ENCODE results near the gene TMTC1. TPM values are rescaled to one million over a fixed set of nuclear protein-coding genes. Genes with fewer than 3 reads are reported as not detected.

TMTC1 gene
- total RNA-seq, 1 experiment from 2014 or later, result not detected

- no peak for TF ChIP-seq CTCF (IDR thresholded peaks at IDR 0.05; ENCODE audit: insufficient read depth in 1 of 2, low read depth in 1 of 2, low read length in 1 of 2, severe bottlenecking in 1 of 2, unreplicated experiment in 1 of 2)
- intact Hi-C loops (cut with micrococcal nuclease; ENCODE audit: unreplicated experiment), result no loop called here
- Histone ChIP-seq H3K4me3 (ENCODE audit: low read depth, low read length) (no peak overlapping the region), H3K36me3 (ENCODE audit: control insufficient read depth, insufficient read depth, low read length) (no peaks in the 10 kb centered on the region), H3K9me3 (no peaks in the 10 kb centered on the region), H3K4me1 (no peaks in the 10 kb centered on the region), H3K27me3 (replicated peaks; ENCODE audit: control insufficient read depth, insufficient read depth, low read length) (no peaks in the 10 kb centered on the region)
- peaks cover 15% of the 10 kb centered on the region for H3K27me3 Mint-ChIP-seq (ENCODE audit: insufficient read depth, unreplicated experiment)
- H3K27ac Mint-ChIP-seq (ENCODE audit: unreplicated experiment), result no peak overlapping the region
- ChIA-PET POLR2A (no interaction called here), CTCF (no interaction called here)
- no peak for DNase-seq
- no peaks in the 10 kb centered on the region for H3K36me3 Mint-ChIP-seq (ENCODE audit: insufficient read depth, unreplicated experiment)
- no peaks in the 10 kb centered on the region for H3K4me1 Mint-ChIP-seq (ENCODE audit: low read depth, unreplicated experiment)
- no TSS peak for BruUV-seq (replicated peaks)
- H3K9me3 Mint-ChIP-seq (ENCODE audit: unreplicated experiment), result no peaks in the 10 kb centered on the region
- H3K4me3 Mint-ChIP-seq (ENCODE audit: unreplicated experiment), result no peak overlapping the region
These were observed 175.2 kb downstream of the TMTC1 start for GRCh38 chr12:29608581-29608980.

DNA sequence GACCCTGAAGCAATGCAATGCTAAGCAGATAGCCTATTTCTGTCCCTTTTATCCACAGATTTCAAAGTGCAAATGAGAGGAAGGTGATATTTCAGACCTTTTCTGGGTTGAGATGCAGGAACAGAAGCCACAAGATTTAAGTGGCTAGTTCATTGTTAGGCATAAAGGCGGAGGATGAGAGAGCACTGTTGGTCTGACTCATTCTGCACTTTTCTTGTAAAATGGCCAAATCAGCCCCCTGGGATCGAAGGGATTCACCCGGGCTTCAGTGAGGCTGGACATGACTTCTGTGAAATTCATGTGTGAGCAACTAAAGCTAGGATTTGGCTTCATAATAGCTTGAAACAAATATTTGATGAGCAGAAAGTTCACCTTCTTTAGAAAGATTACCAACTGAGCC, 184.4 kb downstream of the TMTC1 start:
- intact Hi-C loops (cut with micrococcal nuclease; ENCODE audit: unreplicated experiment), result no loop called here
- Mint-ChIP-seq H3K27me3 (ENCODE audit: insufficient read depth, unreplicated experiment) (peaks cover 15% of the 10 kb centered on the region), H3K9me3 (ENCODE audit: unreplicated experiment) (no peaks in the 10 kb centered on the region), H3K27ac (ENCODE audit: unreplicated experiment) (no peak overlapping the region), H3K36me3 (ENCODE audit: insufficient read depth, unreplicated experiment) (no peaks in the 10 kb centered on the region), H3K4me1 (ENCODE audit: low read depth, unreplicated experiment) (no peaks in the 10 kb centered on the region), H3K4me3 (ENCODE audit: unreplicated experiment) (no peak overlapping the region)
- no peak for DNase-seq
- ChIA-PET CTCF (no interaction called here), POLR2A (no interaction called here)
- H3K4me3 ChIP-seq (ENCODE audit: low read depth, low read length), result no peak overlapping the region
- no peak for TF ChIP-seq CTCF (IDR thresholded peaks at IDR 0.05; ENCODE audit: insufficient read depth in 1 of 2, low read depth in 1 of 2, low read length in 1 of 2, severe bottlenecking in 1 of 2, unreplicated experiment in 1 of 2)
- H3K4me1 ChIP-seq, result no peaks in the 10 kb centered on the region
- H3K36me3 ChIP-seq (ENCODE audit: control insufficient read depth, insufficient read depth, low read length), result no peaks in the 10 kb centered on the region
- H3K9me3 ChIP-seq, result no peaks in the 10 kb centered on the region
- no TSS peak for BruUV-seq (replicated peaks)
- no peaks in the 10 kb centered on the region for H3K27me3 ChIP-seq (replicated peaks; ENCODE audit: control insufficient read depth, insufficient read depth, low read length)

DNA sequence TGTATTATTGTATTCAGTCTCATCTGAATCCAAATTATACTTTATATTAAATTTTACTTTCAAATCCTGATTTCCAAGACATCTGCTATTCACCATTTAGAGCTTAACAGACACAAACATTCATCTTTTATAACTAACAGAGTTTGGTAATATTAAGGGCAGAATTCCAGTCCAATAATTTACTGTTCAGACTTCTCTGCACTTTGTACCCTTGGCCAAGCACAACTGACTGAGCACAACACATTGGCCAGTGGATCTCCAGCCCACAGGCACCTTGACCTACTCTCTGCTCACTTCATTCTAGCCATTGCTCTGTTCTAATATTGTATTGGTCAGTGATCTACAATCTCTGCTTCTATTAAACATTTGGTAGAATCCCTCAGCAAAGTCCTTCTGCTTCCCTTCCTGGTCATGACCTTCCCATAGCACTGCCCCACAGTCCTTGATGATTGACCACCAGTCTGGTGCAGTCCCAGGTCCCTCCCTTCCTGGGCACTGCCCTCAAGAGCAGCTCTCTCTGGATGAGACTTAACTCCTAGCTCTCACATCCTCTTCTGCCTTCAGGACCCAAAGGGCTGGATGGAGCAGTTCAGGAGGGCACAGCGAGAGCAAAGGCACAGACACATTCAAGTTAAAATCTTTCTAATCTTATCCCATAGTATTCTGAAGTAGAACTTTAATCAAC, 188.5 kb downstream of the TMTC1 start:
- no peak overlapping the region for H3K27ac Mint-ChIP-seq (ENCODE audit: unreplicated experiment)
- DNase-seq, result no peak
- Histone ChIP-seq H3K4me3 (ENCODE audit: low read depth, low read length) (no peak overlapping the region), H3K4me1 (no peaks in the 10 kb centered on the region), H3K27me3 (replicated peaks; ENCODE audit: control insufficient read depth, insufficient read depth, low read length) (no peaks in the 10 kb centered on the region), H3K36me3 (ENCODE audit: control insufficient read depth, insufficient read depth, low read length) (no peaks in the 10 kb centered on the region), H3K9me3 (no peaks in the 10 kb centered on the region)
- H3K4me1 Mint-ChIP-seq (ENCODE audit: low read depth, unreplicated experiment), result no peaks in the 10 kb centered on the region
- CTCF ChIA-PET, result no interaction called here
- no peaks in the 10 kb centered on the region for H3K9me3 Mint-ChIP-seq (ENCODE audit: unreplicated experiment)
- no TSS peak for BruUV-seq (replicated peaks)
- TF ChIP-seq CTCF (IDR thresholded peaks at IDR 0.05; ENCODE audit: insufficient read depth in 1 of 2, low read depth in 1 of 2, low read length in 1 of 2, severe bottlenecking in 1 of 2, unreplicated experiment in 1 of 2), result no peak
- H3K27me3 Mint-ChIP-seq (ENCODE audit: insufficient read depth, unreplicated experiment), result peaks cover 8% of the 10 kb centered on the region
- intact Hi-C loops (cut with micrococcal nuclease; ENCODE audit: unreplicated experiment), result no loop called here
- no peaks in the 10 kb centered on the region for H3K36me3 Mint-ChIP-seq (ENCODE audit: insufficient read depth, unreplicated experiment)
- POLR2A ChIA-PET, result no interaction called here
- H3K4me3 Mint-ChIP-seq (ENCODE audit: unreplicated experiment), result no peak overlapping the region
